Osteoblast (primary cell): ENCODE results near the gene RNASE13. TPM values are rescaled to one million over a fixed set of nuclear protein-coding genes. Genes with fewer than 3 reads are reported as not detected.
"Not testable (repeated sequence)": the region's sequence is repeated elsewhere in the genome, so short reads cannot be mapped to it uniquely, and the experiment has no call there.

ENCODE experiments used
- DNase-seq: peaks from one replicate; pipeline ENCODE4 v3.0.0; 2011; ENCODE audit warnings: low spot score, mixed read lengths; ENCODE audit not compliant: insufficient read length; ENCODE audit errors: missing footprints
- H2AFZ ChIP-seq: 2 replicates; pipeline ENCODE4 v1.6.0; 2011; ENCODE audit warnings: mild to moderate bottlenecking, low read length
- H3K27ac ChIP-seq: 2 replicates; pipeline ENCODE4 v1.5.1; 2011; ENCODE audit warnings: mild to moderate bottlenecking, low read depth, low read length, moderate library complexity
- H3K27me3 ChIP-seq: 2 replicates; pipeline ENCODE4 v1.6.0; 2012; ENCODE audit warnings: mild to moderate bottlenecking, control low read depth, inconsistent platforms, low read length, moderate library complexity; ENCODE audit not compliant: insufficient read depth
- H3K36me3 ChIP-seq: 2 replicates; pipeline ENCODE4 v1.5.1; 2011; ENCODE audit warnings: mild to moderate bottlenecking, low read length, control low read depth, moderate library complexity; ENCODE audit not compliant: insufficient read depth
- H3K4me1 ChIP-seq: 2 replicates; pipeline ENCODE4 v1.5.1; 2011; ENCODE audit warnings: mild to moderate bottlenecking, low read length, control low read depth, moderate library complexity; ENCODE audit not compliant: insufficient read depth
- H3K4me2 ChIP-seq: 2 replicates; pipeline ENCODE4 v1.6.0; 2011; ENCODE audit warnings: mild to moderate bottlenecking, low read length; ENCODE audit not compliant: insufficient read depth
- H3K4me3 ChIP-seq: fragments of 200-600 bp; sonication (generic); 3 replicates; pipeline ENCODE4 v1.5.1; 2012; ENCODE audit warnings: mild to moderate bottlenecking, low read length, inconsistent platforms; ENCODE audit not compliant: insufficient read depth
- H3K79me2 ChIP-seq: 2 replicates; pipeline ENCODE4 v1.6.0; 2012; ENCODE audit warnings: mild to moderate bottlenecking, low read length, control low read depth, inconsistent platforms; ENCODE audit not compliant: insufficient read depth
- H3K9me3 ChIP-seq: 2 replicates; pipeline ENCODE4 v1.5.1; 2011; ENCODE audit warnings: low read depth, low read length, control low read depth
- H4K20me1 ChIP-seq: 2 replicates; pipeline ENCODE4 v1.6.0; 2012; ENCODE audit warnings: mild to moderate bottlenecking, low read length, control low read depth; ENCODE audit not compliant: insufficient read depth
- CTCF ChIP-seq: IDR thresholded peaks from 2 replicates; pipeline ENCODE4 v1.5.1; 2011; ENCODE audit warnings: mild to moderate bottlenecking, low read depth, low read length, moderate library complexity; ENCODE audit errors: extremely low read depth
- total RNA-seq: library from RNA; depleted of rRNA; stranded (reverse); fragments of >200 nt; gene quantifications from 2 replicates; pipeline ENCODE4 v1.2.3, GENCODE V29; 2012

Gene RNASE13
- total RNA-seq, 1 donor, result not detected

- no peak for DNase-seq
- H3K9me3 ChIP-seq, result no peaks in the 10 kb centered on the region
- H3K4me3 ChIP-seq, result no peak overlapping the region
- no peak for TF ChIP-seq CTCF
- no peaks in the 10 kb centered on the region for H3K79me2 ChIP-seq
- no peak overlapping the region for H2AFZ ChIP-seq
- no peak overlapping the region for H3K27ac ChIP-seq
- no peaks in the 10 kb centered on the region for H4K20me1 ChIP-seq
- no peaks in the 10 kb centered on the region for H3K36me3 ChIP-seq
- H3K27me3 ChIP-seq, result peaks cover 11% of the 10 kb centered on the region
- no peak overlapping the region for H3K4me2 ChIP-seq
- peaks cover 18% of the 10 kb centered on the region for H3K4me1 ChIP-seq
Observed at GRCh38 chr14:21043974-21044618, 9.5 kb upstream of the RNASE13 start.

GRCh38 chr14:21043387-21043973 is 8.9 kb upstream of the RNASE13 start:
- H2AFZ ChIP-seq, result no peak overlapping the region
- H3K9me3 ChIP-seq, result no peaks in the 10 kb centered on the region
- no peaks in the 10 kb centered on the region for H3K36me3 ChIP-seq
- DNase-seq, result no peak
- H3K4me1 ChIP-seq, result peaks cover 17% of the 10 kb centered on the region
- H3K4me3 ChIP-seq, result no peak overlapping the region
- no peak overlapping the region for H3K4me2 ChIP-seq
- H3K27ac ChIP-seq, result no peak overlapping the region
- no peaks in the 10 kb centered on the region for H4K20me1 ChIP-seq
- no peak for TF ChIP-seq CTCF
- no peaks in the 10 kb centered on the region for H3K79me2 ChIP-seq
- peaks cover 11% of the 10 kb centered on the region for H3K27me3 ChIP-seq

GRCh38 chr14:21042918-21043317 is 8.3 kb upstream of the RNASE13 start:
- no peak for TF ChIP-seq CTCF
- Histone ChIP-seq H4K20me1 (no peaks in the 10 kb centered on the region), H3K4me1 (peaks cover 17% of the 10 kb centered on the region), H3K27ac (no peak overlapping the region), H3K4me2 (no peak overlapping the region), H3K9me3 (no peaks in the 10 kb centered on the region), H2AFZ (no peak overlapping the region), H3K4me3 (no peak overlapping the region), H3K27me3 (peaks cover 11% of the 10 kb centered on the region), H3K79me2 (no peaks in the 10 kb centered on the region), H3K36me3 (no peaks in the 10 kb centered on the region)
- no peak for DNase-seq

GRCh38 chr14:21041676-21042433 is 7.2 kb upstream of the RNASE13 start, which contains the start of gene RNASE7:
Gene RNASE7 (plus strand): TSS chr14:21042362. CDS start chr14:21042993, 631 bp downstream.
- Histone ChIP-seq H3K4me3 (no peak within 1 kb of the TSS), H3K4me2 (no peak within 1 kb of the TSS), H2AFZ (no peak within 1 kb of the TSS), H4K20me1 (no peaks in the 10 kb centered on the region), H3K27ac (no peak within 1 kb of the TSS), H3K36me3 (no peaks in the 10 kb centered on the region), H3K4me1 (peaks cover 12% of the 10 kb centered on the region), H3K79me2 (no peaks in the 10 kb centered on the region), H3K27me3 (peaks cover 11% of the 10 kb centered on the region), H3K9me3 (no peaks in the 10 kb centered on the region)
- no peak for TF ChIP-seq CTCF
- DNase-seq, result peak; percentile 29

- not testable (repeated sequence) for H3K36me3 ChIP-seq, H3K4me3 ChIP-seq, H4K20me1 ChIP-seq, H3K4me2 ChIP-seq, H3K9me3 ChIP-seq, DNase-seq, H3K79me2 ChIP-seq, H3K27ac ChIP-seq, H2AFZ ChIP-seq
- Histone ChIP-seq H3K4me1 (peaks cover 12% of the 10 kb centered on the region), H3K27me3 (peaks cover 13% of the 10 kb centered on the region)
Observed at GRCh38 chr14:21040941-21041340, 6.3 kb upstream of the RNASE13 start.
